CD4-positive, alpha-beta T cell (primary cell): Measurements from ENCODE around the gene DNAH6. TPM values are rescaled to one million over a fixed set of nuclear protein-coding genes. Genes with fewer than 3 reads are reported as not detected.

Experiments
- ATAC-seq: fragments of 200-7000 bp; cut with Tn5 transposase; one replicate; pipeline ENCODE4 v1.10.0; 2022; ENCODE audit warnings: mild to moderate bottlenecking; ENCODE audit not compliant: poor library complexity
- CTCF ChIA-PET: fragments of 350-600 bp; sonication (Branson Sonifier 250); formaldehyde crosslinking; loops from one replicate; lab custom pipeline; 2021; ENCODE audit warnings: antibody characterized with exemption, inconsistent platforms; lab: Charles Lee
- POLR2A ChIA-PET: fragments of 350-600 bp; sonication (Branson Sonifier 250); formaldehyde crosslinking; loops from one replicate; lab custom pipeline; 2021; ENCODE audit warnings: antibody characterized with exemption, inconsistent platforms; lab: Charles Lee
- DNase-seq, 14 experiments: peaks; one replicate each; pipeline ENCODE4 v3.0.0-alpha.2; 2013 to 2020; ENCODE audit warnings: mixed read lengths in 2 of 14
- H3K27ac ChIP-seq, 2 donors: one replicate each; pipeline versions ENCODE4 v1.5.1 to v1.7.0; 2013; ENCODE audit warnings: low read length in 2 of 2, low read depth in 1 of 2, mild to moderate bottlenecking in 1 of 2
- H3K27me3 ChIP-seq, 2 experiments: 1 replicate in 1 of 2; 2 replicates in 1 of 2; pipeline versions ENCODE4 v1.6.1 to v1.7.0; 2013; ENCODE audit warnings: low read length in 2 of 2, control low read depth in 1 of 2, mild to moderate bottlenecking in 1 of 2, moderate library complexity in 1 of 2; ENCODE audit not compliant: insufficient read depth in 2 of 2, control insufficient read depth in 1 of 2
- H3K36me3 ChIP-seq: one replicate; pipeline ENCODE4 v1.6.1; 2013; ENCODE audit warnings: low read length, control low read depth; ENCODE audit not compliant: insufficient read depth
- H3K4me1 ChIP-seq: one replicate; pipeline ENCODE4 v1.6.1; 2013; ENCODE audit warnings: low read length, control low read depth; ENCODE audit not compliant: insufficient read depth
- H3K4me3 ChIP-seq: one replicate; pipeline ENCODE4 v1.5.1; 2013; ENCODE audit warnings: mild to moderate bottlenecking, low read length, moderate library complexity
- H3K9me3 ChIP-seq, 2 experiments: 1 replicate in 1 of 2; 2 replicates in 1 of 2; pipeline versions ENCODE4 v1.6.1 to v1.7.0; 2013; ENCODE audit warnings: low read length in 2 of 2, mild to moderate bottlenecking in 2 of 2, control low read depth in 1 of 2, moderate library complexity in 1 of 2; ENCODE audit not compliant: control insufficient read depth in 1 of 2, insufficient read depth in 1 of 2
- H3K27ac Mint-ChIP-seq: one replicate; pipeline ENCODE4 v1.8.0; 2020; ENCODE audit warnings: mixed read lengths
- H3K27me3 Mint-ChIP-seq: one replicate; pipeline ENCODE4 v1.8.0; 2021; ENCODE audit warnings: mixed read lengths
- H3K36me3 Mint-ChIP-seq: one replicate; pipeline ENCODE4 v1.8.0; 2021; ENCODE audit warnings: low read depth, mixed read lengths
- H3K4me1 Mint-ChIP-seq: one replicate; pipeline ENCODE4 v1.8.0; 2021; ENCODE audit warnings: low read depth, mixed read lengths
- H3K4me3 Mint-ChIP-seq: one replicate; pipeline ENCODE4 v1.8.0; 2020; ENCODE audit warnings: mild to moderate bottlenecking, mixed read lengths
- H3K9me3 Mint-ChIP-seq: one replicate; pipeline ENCODE4 v1.8.0; 2020; ENCODE audit warnings: mixed read lengths
- intact Hi-C, 2 experiments: fragments of 100-400 bp; cut with DNase I in 1 of 2; cut with micrococcal nuclease in 1 of 2; formaldehyde crosslinking; loops; one replicate each; pipeline versions ENCODE4 v1.15.1 to v1.9.0; 2023 to 2025; cut with DNase I, micrococcal nuclease
- total RNA-seq, 174 experiments: library from RNA in 2 of 174; stranded (reverse) in 2 of 174; gene quantifications; one replicate each; pipeline ENCODE4 v1.2.3 and lab custom pipeline; 2021 to 2026
- TF ChIP-seq, protein P1 (sequence below): fragments of 200-600 bp; IDR thresholded peaks from one replicate; pipeline ENCODE4 v1.8.0; 2022; ENCODE audit warnings: antibody characterized with exemption, mild to moderate bottlenecking

Gene DNAH6
- total RNA-seq, 2 experiments from 2014 or later, result 0.59 to 1.2 TPM

DNA sequence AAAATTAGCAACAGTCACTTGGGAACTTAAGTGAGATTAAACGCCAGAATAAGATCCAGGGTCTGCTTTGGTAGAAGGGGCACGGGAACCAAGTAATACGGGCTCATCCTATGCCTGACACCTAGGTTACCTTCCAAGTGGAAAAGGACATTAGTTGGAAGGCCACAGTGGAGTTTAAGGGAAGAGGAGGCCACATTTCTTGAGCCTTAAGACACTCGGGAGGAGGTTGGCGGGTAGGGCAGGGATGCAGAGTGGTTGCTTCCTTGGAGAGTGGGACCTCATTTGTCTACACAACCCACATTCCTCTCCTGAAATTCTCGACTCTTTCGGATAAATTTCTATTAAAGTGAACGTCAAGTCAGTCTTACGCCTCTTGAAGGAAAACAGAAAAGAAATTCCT, 510 bp upstream of the DNAH6 start:
- intact Hi-C loops, result loop anchor here in 1 of 2 experiments (5.0 kb wide), 1 partner anchor 352 kb away; no protein-coding TSS in a partner anchor
- Mint-ChIP-seq H3K4me1 (peaks cover 23% of the 10 kb centered on the region), H3K4me3 (peak overlapping the region; percentile 90), H3K9me3 (no peaks in the 10 kb centered on the region), H3K36me3 (no peaks in the 10 kb centered on the region), H3K27me3 (no peaks in the 10 kb centered on the region), H3K27ac (peak overlapping the region; percentile 73)
- Histone ChIP-seq H3K36me3 (no peaks in the 10 kb centered on the region), H3K4me1 (peaks cover 14% of the 10 kb centered on the region), H3K27me3 (no peaks in the 10 kb centered on the region), H3K4me3 (peak overlapping the region; percentile 64), H3K9me3 (peaks cover 0 to 8% of the 10 kb centered on the region in 2 experiments), H3K27ac (no peak overlapping the region)
- DNase-seq (no peak), ATAC-seq (no peak)
- TF ChIP-seq, protein P1, sequence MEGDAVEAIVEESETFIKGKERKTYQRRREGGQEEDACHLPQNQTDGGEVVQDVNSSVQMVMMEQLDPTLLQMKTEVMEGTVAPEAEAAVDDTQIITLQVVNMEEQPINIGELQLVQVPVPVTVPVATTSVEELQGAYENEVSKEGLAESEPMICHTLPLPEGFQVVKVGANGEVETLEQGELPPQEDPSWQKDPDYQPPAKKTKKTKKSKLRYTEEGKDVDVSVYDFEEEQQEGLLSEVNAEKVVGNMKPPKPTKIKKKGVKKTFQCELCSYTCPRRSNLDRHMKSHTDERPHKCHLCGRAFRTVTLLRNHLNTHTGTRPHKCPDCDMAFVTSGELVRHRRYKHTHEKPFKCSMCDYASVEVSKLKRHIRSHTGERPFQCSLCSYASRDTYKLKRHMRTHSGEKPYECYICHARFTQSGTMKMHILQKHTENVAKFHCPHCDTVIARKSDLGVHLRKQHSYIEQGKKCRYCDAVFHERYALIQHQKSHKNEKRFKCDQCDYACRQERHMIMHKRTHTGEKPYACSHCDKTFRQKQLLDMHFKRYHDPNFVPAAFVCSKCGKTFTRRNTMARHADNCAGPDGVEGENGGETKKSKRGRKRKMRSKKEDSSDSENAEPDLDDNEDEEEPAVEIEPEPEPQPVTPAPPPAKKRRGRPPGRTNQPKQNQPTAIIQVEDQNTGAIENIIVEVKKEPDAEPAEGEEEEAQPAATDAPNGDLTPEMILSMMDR, result no peak
- ChIA-PET CTCF (interaction anchor here (1.0 to 1.3 kb wide), 2 partner anchors 11 to 410 kb away, joined by 3 to 6 read pairs; no protein-coding TSS in a partner anchor), POLR2A (interaction anchor here (0.9 to 1.4 kb wide), 2 partner anchors 115 to 318 kb away, joined by 3 read pairs; no protein-coding TSS in a partner anchor)

DNA sequence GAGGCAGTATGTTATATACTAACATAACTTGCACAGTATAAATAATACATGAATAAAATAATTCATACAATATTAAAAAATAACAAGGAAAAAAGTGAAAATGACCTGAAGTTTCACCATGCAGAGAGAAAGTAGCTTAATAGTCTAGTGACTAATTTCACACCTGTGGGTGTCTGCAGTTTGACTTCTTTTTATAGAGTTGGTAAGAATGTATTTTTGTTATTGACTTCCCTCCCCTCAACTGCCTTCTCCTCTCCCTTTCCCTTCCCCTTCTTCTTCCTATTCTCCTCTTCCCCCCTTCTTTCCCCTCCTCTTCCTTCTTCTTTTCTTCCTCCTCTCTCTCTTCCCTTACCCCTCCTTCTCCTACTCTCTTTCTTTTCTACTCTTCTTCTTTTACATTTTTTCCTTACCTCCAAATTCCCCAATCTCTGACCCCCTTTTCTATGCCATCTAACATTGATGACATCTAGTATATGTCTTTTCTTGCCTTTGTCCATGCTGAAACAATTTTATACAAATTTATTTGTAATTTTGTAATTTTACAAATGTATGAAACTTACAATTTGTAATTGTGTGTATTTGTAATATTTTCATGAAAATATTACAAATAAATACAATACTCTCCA, 3.1 kb downstream of the DNAH6 start:
- H3K4me1 Mint-ChIP-seq, result peaks cover 23% of the 10 kb centered on the region
- Histone ChIP-seq H3K27me3 (no peaks in the 10 kb centered on the region), H3K27ac (no peak overlapping the region), H3K9me3 (no peaks in the 10 kb centered on the region), H3K36me3 (no peaks in the 10 kb centered on the region), H3K4me3 (no peak overlapping the region), H3K4me1 (peaks cover 12% of the 10 kb centered on the region)
- intact Hi-C loops, result loop anchor here in 1 of 2 experiments (5.0 kb wide), 1 partner anchor 348 kb away; no protein-coding TSS in a partner anchor
- DNase-seq, result no peak
- peaks cover 5% of the 10 kb centered on the region for H3K9me3 Mint-ChIP-seq
- no peaks in the 10 kb centered on the region for H3K27me3 Mint-ChIP-seq
- ChIA-PET CTCF (interaction anchor here (1.1 kb wide), 1 partner anchor 406 kb away, joined by 4 read pairs; no protein-coding TSS in a partner anchor), POLR2A (no interaction called here)
- no peak for ATAC-seq
- no peak overlapping the region for H3K4me3 Mint-ChIP-seq
- no peak overlapping the region for H3K27ac Mint-ChIP-seq
- no peaks in the 10 kb centered on the region for H3K36me3 Mint-ChIP-seq
- TF ChIP-seq, protein P1, result no peak

DNA sequence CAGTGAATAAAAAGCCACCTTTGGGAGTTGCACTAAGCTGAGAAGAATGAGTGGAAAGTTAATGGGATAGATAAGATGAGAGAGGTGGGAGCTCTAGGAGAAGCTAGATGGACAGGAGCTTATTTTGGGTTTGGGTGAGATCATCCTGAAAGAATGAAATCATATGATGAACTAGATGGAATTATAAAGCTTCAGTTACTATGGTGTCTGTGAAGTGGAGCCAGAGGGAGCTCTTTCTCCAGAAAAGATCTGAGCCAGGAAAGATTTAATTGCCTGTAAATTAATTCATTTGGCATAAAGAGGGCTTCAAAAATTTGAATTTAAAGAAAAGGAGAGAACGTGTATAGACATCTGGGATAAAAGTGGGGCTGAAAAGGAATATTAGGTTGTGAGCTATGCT, 10.3 kb downstream of the DNAH6 start:
- no peak overlapping the region for H3K4me3 Mint-ChIP-seq
- H3K27me3 Mint-ChIP-seq, result no peaks in the 10 kb centered on the region
- ChIA-PET POLR2A (interaction anchor here (0.5 to 1.3 kb wide), 8 partner anchors 123 to 399 kb away, joined by 3 to 10 read pairs (median 3); no protein-coding TSS in a partner anchor), CTCF (interaction anchor here (0.7 to 1.5 kb wide), 4 partner anchors 9 to 399 kb away, joined by 3 read pairs; partner anchors contain the start of gene DNAH6)
- Histone ChIP-seq H3K9me3 (no peaks in the 10 kb centered on the region), H3K4me1 (no peaks in the 10 kb centered on the region), H3K4me3 (no peak overlapping the region), H3K36me3 (no peaks in the 10 kb centered on the region), H3K27ac (no peak overlapping the region), H3K27me3 (no peaks in the 10 kb centered on the region)
- ATAC-seq, result no peak
- H3K4me1 Mint-ChIP-seq, result peaks cover 20% of the 10 kb centered on the region
- H3K36me3 Mint-ChIP-seq, result no peaks in the 10 kb centered on the region
- H3K9me3 Mint-ChIP-seq, result no peaks in the 10 kb centered on the region
- no peak overlapping the region for H3K27ac Mint-ChIP-seq
- intact Hi-C loops, result no loop called here
- peak in 3 of 14 experiments; percentile 22 to 39 (median 30) for DNase-seq
- TF ChIP-seq, protein P1, result peak; percentile 56
